HG02943 (cell line): ENCODE data around the gene SPAG4.

ENCODE experiments used
- ATAC-seq: cut with Tn5 transposase; IDR thresholded peaks from one replicate; pipeline ENCODE4 v1.9.1; 2021; ENCODE audit warnings: mild to moderate bottlenecking, low read depth, moderate library complexity; ENCODE audit not compliant: unreplicated experiment

The SPAG4 gene

DNA sequence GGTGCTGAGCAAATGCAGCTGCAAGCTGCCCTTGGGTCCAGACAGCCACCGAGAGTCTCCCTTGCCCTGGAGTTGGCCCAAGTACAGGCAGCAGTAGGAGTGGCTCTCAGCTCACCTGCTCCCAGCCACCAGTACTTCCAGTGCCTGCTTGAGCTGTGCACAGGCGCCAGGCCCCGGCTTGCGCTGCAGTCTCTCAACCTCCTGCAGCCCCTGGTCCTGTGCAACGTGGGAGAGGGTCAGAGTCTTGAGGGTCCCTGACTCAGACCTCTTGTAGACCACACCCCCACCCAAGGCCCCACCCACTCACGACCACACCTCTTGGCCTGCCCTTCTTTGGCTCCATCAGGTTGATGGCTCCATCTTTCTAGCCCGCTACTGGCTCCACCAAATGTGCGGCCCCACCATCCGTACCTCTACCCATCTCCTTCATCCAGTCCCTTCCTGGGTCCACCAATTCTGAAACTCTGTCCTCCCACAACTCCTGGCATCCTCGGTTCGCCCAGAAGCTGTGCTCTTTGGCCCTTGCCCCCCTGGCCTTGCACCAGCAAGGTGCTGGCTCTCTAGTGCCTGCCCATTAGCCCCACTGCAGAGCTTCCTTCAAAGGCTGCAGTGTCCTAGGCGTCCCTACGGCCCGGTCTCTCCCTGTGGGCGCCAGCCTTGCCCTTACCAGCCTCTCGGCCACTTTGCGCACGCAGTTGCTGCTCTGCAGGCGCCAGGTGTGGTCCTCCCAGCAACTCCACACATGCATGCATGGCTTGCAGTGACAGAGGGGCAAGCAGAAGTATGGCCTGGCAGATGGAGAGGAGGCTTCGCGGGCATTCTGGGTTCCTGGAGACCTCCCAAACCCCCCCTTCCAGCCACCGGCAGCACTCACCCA, 16.5 kb upstream of the SPAG4 start:
- no peak for ATAC-seq

DNA sequence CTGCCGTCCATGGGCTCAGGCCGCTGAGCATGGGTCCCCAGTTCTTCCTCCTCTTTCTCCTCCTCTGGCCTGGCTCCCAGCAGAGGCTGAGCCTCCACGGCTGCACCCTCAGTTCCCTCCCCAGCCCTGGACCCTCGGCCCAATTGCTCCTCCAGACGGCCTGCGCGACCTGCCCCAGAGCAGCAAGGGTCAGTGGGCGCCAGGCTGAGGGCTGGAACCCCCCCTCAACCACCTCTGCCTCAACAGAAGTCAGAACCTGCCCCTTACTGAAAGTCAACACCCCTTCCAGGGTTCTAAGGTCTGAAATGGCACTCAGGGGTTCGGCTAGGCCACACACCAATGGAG, 15.9 kb upstream of the SPAG4 start:
- ATAC-seq: no peak

DNA sequence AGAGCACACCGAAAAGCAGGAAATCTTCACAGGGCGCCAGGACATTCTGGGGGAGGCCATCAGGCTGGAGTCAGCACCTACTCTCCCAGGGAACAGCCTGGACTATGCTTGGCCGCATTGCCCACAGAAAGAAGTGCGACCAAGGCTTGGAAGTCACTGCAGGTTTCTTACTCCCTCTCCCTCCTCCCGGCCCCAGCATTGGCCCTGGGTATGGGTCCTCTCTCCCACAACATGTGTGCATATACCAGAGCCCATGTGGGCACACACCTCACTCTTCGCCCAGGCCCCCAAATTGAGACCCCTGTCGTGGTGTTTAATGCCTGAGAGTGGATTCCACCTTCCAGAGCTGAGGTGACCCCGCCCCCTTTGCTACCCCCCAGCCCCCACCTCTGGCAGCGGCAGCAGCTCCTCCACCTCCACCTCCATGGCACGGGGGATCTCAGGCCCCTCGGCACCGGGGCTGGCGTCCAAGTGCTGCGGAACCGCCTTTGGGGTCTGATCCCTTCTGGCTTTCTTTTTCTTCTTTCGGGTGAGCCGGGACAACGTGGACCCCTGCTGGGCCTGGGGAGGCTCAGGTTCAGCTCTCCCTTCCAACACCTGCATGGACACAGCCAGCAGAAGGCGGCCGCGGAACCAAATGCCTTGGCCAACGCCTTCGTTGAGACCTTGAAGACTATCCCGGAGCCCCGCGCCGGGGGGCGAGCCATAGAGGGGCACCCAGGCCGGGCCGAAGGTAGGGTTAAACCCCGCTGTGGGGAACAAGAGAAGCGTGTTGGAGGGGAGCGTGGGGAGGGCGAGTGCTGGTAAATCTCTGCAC, 15.2 kb upstream of the SPAG4 start:
- ATAC-seq: no peak

DNA sequence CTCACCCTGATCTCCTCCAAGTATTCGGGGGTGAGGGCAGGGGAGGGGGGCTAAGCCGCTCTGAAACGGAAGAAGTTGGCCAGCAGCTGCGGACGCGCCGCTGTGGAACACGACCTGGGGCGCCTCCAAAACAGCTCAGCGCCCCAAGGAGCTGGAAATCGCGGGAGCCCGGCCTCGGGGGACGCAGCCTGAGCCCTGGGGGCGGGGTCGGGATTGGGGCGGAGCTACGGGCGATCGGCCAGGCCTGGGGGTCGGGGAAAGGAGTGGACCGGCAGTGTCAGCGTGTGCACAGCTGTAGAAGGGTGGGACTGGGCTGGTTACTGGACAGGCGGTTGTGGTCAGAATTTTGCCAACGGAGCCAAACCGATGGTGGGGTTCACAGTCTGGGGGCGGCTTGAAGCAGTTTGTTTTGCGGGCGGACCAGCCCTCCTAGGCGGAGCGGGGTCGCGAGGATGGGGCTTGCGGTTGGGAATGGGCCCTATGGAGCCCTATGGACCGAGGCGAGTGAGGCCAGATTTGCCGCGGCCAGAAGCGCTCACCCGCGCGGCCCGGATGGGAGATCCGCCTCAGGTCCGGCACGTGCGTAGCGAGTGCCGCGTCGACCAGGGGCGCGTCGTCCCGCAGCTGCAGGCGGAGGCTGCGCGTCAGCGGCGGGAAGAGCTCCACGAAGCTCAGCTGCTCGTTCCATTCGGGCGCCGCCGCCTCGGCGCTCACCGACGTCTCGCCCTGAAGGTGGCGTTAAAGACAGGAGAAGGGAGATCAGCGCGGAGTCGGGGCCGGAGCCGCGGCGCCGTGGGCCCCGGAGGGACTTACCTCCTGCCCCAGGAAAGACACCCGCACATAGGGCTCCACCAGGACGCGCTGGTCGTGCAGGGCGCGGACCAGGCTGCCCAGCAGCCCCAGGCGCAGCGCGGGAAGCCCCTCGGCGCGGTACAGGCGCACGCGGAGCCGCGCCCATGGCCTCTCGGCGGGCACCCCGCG, 14.3 kb upstream of the SPAG4 start:
- no peak for ATAC-seq

DNA sequence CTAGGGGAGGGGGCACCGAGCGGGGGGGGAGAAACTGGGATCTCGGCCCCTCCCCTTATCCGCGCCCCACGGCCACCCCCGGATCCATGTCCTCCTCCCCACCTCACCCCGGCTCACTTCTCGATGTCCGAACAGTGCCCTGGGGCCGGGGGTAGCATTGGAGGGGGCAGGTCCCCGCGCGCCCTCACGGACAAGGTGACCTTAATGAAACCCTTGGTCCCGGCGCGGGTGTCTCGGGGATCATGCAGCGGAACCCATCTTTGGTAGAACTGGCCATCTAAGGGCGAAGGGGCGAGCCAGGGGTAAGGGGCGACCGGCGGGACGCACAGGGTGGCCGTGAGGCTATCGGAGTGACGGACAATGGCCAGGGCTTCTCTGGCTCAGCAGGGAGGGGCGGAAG, 13.6 kb upstream of the SPAG4 start:
- no peak for ATAC-seq

DNA sequence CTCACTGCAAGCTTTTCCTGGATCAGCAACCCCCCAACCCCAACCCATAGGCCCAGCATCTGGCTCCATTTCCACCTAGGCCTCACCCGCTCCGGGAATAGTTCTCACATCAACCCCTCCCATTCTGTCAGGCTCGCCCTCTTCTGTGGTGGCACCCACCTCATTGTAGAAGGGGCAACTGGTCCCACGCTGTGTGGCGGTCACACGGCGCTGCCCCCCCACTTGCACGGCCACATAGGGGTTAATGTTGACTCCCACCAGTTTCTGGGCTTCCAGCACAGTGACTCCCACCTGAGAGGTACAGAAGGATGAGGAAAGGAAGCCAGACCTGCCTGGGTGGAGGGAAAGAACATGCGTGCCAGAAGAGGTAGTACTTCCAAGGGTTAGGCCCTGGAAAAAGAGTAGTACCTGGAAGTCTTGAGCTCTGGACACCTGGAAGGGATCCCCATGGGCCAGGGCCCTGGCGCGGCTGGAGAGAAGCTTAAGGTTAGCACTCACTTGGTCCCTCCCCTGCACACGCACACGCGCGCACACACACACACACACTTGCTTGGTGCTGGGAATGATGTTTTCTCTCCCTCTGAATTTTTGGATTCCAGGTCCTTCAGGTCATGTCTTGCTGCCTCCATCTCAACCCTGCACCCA, 12.7 kb upstream of the SPAG4 start:
- ATAC-seq: no peak

DNA sequence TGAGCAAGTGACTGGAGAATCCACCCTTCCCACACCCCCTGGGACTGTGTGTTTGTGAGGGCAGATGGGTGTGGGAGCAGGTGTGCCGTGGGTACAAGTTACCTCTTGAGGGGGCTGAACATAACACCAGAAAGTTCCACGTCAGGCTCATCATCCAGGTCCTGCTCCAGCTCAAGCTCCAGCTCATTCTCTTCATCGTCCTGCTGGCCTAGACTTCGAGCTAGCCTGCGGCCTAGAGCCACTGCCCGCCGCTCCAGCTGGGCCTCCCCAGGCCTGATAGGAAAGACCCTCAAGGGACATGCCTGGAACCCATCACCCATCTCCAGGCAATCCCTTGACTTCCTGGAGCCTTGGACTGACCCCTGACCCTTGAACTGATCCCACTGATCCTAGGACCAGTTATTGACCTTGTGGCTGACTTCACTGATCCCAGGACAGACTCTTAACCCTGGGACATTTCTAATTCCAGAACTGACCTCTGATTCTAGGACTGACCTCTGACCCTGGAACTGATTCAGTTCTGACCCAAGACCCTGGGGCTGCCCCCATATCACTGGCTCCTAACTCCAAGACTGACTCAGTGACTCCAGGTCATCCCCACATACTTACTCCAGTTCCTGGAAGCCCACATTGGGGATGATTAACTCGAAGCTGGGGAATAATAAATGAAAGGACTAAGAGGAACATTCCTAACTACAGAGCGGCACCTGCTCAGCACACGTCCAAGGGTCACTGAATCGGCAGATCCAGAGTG, 11.8 kb upstream of the SPAG4 start:
- no peak for ATAC-seq

DNA sequence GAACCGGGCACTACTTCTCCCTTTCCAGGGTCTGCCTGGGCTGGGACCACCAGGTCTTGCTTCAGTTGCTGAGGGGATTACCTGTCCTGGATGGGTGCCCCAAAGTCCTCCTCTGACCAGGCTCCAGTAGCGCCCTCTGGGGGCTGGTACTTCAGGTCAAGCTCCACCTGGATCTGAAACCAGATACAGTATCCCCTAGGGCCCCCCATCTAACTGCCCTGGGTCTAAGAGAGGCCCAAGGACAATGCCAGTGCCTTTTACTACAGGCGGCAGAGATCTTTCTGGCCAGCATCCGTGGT, 11.2 kb upstream of the SPAG4 start:
- no peak for ATAC-seq

DNA sequence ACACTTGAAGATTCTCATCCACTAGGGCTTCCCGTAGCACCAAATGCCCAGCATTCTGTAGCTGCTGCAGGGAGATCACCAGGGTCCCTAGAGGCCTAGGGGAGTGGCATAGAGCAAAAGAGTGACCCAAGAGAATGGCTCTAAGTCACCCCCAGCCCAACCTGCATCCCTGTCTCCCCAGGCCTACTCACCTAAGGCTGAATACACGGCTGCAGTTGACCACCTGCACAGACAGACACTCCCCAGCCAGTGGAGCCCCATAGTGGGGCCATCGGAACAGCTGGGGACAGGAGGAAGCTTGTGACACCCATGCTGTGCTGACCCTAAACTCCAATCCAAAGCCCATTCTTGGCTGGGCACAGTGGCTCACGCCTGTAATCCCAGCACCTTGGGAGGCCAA, 9.5 kb upstream of the SPAG4 start:
- no peak for ATAC-seq

DNA sequence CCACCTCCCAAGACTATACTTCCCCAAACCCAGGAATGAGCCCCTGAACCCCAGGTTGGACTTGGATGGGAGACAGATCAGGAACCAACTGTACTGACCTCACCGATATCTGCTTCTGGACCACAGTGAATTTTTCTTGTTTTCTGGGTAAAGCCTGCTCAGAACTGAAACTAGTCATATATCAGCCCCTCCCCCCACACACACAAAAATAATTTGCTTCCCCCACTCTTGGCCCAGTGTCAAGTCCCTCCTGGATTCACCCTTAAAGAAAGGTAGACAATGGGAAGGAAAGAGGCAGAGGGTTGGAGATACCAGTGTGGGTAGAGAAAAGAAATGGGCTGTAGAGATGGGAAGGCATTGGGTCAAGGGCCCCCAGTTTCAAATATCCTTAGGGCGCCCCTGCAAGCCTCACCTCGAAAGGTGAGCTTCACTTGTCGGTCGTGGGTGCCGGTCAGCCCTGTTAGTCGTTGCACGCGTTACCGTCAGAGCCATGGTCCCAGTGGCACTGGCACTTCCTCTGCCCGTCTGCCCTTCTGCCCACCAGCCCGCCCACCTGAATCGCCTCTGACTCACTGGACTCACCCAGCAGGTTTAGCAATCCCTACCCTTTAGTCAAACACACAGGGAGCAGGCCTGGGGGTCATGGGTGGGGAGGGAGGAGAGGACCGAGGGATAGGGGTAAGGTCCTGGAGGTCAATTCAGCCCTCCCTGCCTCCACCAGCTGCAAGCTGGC, 8.5 kb upstream of the SPAG4 start:
- ATAC-seq: no peak

DNA sequence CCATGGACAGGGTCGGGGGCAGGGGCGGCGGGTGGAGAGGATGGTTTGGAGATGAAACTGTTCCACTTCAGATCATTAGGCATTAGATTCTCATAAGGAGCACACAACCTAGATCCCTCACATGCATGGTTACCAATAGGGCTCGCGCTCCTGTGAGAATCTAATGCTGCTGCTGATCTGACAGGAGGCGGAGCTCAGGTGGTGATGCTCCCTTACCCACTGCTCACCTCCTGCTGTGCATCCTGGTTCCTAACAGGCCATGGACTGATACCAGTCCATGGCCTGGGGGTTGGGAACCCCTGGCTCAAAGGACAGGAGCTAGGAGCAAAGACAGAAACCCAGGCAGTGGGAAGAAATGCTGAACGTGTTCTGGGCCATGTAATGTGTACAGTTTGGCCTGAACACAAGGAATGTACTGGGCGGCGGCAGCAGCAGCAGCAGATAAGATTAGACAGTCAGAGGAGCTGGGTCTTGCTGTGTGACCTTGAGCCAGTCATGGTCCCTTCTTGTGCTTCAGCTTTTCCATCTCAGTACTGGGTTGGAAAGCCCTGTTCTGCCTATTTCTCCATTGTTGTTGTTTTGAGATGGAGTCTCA, 4.7 kb upstream of the SPAG4 start:
- ATAC-seq: no peak

DNA sequence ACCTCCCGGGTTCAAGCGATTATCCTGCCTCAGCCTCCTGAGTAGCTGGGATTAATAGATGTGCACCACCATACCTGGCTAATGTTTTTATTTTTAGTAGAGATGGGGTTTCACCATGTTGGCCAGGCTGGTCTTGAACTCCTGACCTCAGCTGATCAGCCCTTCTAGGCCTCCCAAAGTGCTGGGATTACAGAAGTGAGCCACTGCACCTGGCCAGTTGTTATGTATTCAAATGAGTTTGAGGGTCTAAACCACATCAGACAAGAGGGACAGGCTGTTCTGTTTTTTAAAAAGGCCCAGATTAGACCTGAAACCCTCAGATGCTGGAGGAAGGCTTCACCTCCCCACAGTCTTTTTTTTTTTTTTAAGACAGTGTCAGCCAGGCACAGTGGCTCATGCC, 4.1 kb upstream of the SPAG4 start:
- no peak for ATAC-seq

DNA sequence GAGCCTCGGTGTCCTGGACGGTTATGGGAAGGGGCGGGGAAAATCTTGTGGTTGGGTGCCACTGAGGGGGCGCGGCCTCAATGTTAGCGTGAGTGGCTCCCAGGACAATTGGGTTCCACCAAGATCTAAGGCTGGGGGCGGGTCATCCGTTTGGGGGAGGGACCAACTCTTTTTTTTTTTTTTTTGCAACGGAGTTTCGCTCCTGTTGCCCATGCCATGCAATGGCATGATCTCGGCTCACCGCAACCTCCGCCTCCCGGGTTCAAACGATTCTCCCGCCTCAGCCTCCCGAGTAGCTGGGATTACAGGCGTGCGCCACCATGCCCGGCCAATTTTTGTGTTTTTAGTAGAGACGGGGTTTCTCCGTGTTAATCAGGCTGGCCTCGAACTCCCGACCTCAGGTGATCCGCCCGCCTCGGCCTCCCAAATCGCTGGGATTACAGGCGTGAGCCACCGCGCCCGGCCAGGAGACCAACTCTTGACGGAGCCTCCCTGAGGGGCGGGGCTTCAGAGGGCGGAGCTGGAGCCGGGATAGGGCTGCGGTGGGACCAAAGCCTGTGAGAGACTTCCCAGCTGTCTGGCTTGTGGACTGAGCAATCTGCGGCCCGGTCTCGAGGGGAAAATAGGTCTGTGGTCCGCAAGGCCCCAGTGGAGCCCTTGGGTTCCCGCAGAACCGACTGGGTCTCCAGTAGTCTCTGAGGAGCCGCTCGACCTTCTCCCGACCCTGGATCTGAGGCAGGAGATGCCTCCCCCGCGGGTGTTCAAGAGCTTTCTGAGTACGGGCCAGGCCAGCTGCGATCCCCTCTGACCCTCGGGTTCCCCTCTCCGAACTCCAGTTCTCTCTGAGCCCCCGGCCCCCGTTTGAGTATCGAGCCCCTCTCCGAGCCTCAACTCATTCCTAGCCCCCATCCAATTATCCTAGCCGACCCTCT, 1.1 kb downstream of the SPAG4 start:
- ATAC-seq: no peak

DNA sequence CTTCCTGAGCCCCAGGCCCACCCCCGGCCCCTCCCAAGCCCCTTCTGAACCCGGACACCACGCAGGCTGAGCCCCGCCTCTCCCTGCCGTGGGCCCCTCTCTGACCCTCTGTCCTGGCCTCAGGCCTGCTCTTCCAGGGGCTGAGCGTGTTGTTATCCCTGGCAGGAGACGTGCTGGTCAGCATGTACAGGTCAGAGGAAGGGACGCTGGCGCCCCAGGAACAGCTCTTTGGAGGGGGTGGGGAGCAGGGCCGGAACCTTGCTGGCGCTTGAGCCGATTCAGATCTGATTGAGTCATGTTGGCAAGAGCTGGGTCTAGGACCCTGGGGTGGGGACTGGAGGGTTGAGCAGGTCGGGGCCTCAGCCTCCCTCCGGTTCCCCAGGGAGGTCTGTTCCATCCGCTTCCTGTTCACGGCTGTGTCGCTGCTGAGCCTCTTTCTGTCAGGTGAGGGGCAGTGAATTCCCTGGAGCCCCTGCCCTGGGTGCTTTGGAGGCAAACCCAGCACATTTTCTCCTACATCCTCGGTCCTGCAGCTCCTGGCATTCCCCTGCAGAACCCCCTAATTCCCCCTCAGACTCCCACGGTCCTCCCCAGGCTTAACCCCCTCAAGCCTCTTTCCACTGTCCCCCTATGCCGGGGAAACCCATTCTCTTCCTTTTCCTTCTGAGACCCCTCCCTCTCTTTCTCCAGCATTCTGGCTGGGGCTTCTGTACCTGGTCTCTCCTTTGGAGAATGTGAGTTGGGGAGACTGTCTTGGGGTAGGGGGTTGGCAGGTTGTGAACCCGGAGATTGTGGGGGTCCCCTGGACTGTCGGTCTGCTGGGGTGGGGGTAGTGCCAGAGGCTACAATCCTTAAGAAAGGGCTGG, 2.0 kb downstream of the SPAG4 start:
- no peak for ATAC-seq

DNA sequence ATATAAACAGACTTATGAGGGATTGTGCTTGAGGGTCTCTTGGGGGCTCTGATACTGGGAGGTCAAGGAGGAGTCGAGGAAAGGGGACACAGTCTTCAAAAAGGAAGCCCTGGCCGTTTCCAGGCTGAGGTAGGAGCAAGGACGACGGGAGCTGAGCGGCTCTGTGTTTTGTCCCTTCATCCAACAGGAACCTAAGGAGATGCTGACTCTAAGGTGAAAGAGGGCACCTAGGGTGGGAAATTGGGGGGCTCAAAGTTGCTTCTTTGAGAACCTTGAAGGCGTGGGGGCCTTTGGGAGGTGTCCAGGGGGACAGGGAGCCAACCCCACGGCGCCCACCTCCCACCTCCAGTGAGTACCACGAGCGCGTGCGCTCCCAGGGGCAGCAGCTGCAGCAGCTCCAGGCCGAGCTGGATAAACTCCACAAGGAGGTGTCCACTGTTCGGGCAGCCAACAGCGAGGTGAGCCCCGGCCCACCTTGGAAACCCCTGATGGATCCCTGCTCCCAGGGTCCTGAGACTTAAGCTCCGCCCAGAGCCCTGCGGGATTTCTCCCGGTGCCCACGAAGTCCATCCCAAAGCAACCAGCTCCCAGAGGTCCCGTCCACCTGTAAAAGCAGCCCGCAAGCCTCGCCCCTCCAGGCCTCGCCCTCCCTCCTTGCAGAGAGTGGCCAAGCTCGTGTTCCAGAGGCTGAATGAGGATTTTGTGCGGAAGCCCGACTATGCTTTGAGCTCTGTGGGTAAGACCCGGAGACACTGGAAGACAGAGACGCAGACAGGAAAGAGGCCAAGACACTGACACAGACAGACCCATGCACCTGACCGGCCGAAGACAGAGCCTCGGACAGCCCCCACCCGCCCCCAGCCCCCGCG, 2.9 kb downstream of the SPAG4 start:
- no peak for ATAC-seq
